ENCODE results near the gene RRAGC.

The RRAGC gene

GRCh38 chr1:38885092-38885491, 25.5 kb upstream of the RRAGC start:
- no peak for DNase-seq (ENCODE audit: low read depth in 1 of 2, low spot score in 1 of 2)
- no peak overlapping the region for H3K27ac ChIP-seq (replicated peaks)
- no peak overlapping the region for H3K4me3 ChIP-seq (replicated peaks; ENCODE audit: insufficient read depth, low read length)
- TF ChIP-seq POLR2AphosphoS5 (IDR thresholded peaks at IDR 0.05; ENCODE audit: low read depth) (no peak), GABPA (IDR thresholded peaks at IDR 0.05; ENCODE audit: low read depth) (no peak), SPI1 (IDR thresholded peaks at IDR 0.05; ENCODE audit: borderline replicate concordance, low read depth) (no peak)
- TF ChIP-seq, protein P1, sequence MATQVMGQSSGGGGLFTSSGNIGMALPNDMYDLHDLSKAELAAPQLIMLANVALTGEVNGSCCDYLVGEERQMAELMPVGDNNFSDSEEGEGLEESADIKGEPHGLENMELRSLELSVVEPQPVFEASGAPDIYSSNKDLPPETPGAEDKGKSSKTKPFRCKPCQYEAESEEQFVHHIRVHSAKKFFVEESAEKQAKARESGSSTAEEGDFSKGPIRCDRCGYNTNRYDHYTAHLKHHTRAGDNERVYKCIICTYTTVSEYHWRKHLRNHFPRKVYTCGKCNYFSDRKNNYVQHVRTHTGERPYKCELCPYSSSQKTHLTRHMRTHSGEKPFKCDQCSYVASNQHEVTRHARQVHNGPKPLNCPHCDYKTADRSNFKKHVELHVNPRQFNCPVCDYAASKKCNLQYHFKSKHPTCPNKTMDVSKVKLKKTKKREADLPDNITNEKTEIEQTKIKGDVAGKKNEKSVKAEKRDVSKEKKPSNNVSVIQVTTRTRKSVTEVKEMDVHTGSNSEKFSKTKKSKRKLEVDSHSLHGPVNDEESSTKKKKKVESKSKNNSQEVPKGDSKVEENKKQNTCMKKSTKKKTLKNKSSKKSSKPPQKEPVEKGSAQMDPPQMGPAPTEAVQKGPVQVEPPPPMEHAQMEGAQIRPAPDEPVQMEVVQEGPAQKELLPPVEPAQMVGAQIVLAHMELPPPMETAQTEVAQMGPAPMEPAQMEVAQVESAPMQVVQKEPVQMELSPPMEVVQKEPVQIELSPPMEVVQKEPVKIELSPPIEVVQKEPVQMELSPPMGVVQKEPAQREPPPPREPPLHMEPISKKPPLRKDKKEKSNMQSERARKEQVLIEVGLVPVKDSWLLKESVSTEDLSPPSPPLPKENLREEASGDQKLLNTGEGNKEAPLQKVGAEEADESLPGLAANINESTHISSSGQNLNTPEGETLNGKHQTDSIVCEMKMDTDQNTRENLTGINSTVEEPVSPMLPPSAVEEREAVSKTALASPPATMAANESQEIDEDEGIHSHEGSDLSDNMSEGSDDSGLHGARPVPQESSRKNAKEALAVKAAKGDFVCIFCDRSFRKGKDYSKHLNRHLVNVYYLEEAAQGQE (IDR thresholded peaks at IDR 0.05; ENCODE audit: insufficient replicate concordance, low read depth) = no peak
- TF ChIP-seq, protein P2, sequence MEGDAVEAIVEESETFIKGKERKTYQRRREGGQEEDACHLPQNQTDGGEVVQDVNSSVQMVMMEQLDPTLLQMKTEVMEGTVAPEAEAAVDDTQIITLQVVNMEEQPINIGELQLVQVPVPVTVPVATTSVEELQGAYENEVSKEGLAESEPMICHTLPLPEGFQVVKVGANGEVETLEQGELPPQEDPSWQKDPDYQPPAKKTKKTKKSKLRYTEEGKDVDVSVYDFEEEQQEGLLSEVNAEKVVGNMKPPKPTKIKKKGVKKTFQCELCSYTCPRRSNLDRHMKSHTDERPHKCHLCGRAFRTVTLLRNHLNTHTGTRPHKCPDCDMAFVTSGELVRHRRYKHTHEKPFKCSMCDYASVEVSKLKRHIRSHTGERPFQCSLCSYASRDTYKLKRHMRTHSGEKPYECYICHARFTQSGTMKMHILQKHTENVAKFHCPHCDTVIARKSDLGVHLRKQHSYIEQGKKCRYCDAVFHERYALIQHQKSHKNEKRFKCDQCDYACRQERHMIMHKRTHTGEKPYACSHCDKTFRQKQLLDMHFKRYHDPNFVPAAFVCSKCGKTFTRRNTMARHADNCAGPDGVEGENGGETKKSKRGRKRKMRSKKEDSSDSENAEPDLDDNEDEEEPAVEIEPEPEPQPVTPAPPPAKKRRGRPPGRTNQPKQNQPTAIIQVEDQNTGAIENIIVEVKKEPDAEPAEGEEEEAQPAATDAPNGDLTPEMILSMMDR (IDR thresholded peaks at IDR 0.05; ENCODE audit: insufficient read depth, low read length) = no peak
- no peaks in the 10 kb centered on the region for H3K27me3 ChIP-seq (ENCODE audit: insufficient read depth, poor library complexity, severe bottlenecking)

DNA sequence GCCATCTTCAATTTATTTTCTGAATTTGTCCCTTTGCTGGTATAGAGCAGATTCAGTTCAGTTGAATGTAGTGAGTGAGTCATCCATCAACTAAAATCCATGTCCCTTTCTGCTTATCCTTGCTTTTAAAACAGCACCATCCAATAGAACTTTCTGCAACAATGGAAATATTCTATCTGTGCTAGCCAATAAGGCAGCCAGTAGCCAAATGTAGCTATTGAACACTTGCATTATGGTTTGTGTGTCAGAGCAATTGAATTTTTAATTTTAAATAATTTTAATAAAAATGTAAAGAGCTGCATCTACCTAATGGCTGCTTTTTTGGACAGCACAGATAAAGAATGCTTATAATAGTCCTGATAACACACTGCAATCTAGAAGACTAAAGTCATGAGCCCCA, 21.9 kb upstream of the RRAGC start, which contains the start of gene GJA9:
TSS of gene GJA9 (minus strand) at position 101 of the 400 bp plus-strand sequence. CDS start 5,489 bp downstream, outside the sequence.
- TF ChIP-seq, protein P1 (IDR thresholded peaks at IDR 0.05; ENCODE audit: insufficient replicate concordance, low read depth) = no peak
- TF ChIP-seq POLR2AphosphoS5 (IDR thresholded peaks at IDR 0.05; ENCODE audit: low read depth) (no peak), SPI1 (IDR thresholded peaks at IDR 0.05; ENCODE audit: borderline replicate concordance, low read depth) (no peak), GABPA (IDR thresholded peaks at IDR 0.05; ENCODE audit: low read depth) (no peak)
- TF ChIP-seq, protein P2 (IDR thresholded peaks at IDR 0.05; ENCODE audit: insufficient read depth, low read length) = no peak
- H3K27ac ChIP-seq (replicated peaks) = no peak within 1 kb of the TSS
- no peak within 1 kb of the TSS for H3K4me3 ChIP-seq (replicated peaks; ENCODE audit: insufficient read depth, low read length)
- no peak for DNase-seq (ENCODE audit: low read depth in 1 of 2, low spot score in 1 of 2)
- no peaks in the 10 kb centered on the region for H3K27me3 ChIP-seq (ENCODE audit: insufficient read depth, poor library complexity, severe bottlenecking)

DNA sequence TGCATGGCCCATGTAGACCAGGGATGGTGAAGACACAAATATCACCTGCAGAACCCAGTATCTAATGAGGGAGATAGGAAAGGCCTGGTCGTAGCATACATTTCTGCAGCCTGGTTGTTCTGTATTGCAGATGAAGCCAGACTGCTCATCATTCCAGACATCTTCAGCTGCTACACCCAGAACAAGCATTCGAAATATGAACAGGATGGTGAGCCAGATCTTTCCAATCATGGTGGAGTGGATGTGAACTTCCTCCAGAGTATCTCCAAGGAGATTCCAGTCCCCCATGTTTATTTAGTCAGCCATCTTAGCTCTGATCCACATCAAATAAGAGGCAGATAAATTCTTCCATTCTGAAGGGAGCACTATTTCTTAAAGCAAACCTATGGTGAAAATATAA, 16.2 kb upstream of the RRAGC start:
- H3K27ac ChIP-seq (replicated peaks) = no peak overlapping the region
- no peaks in the 10 kb centered on the region for H3K27me3 ChIP-seq (ENCODE audit: insufficient read depth, poor library complexity, severe bottlenecking)
- DNase-seq (ENCODE audit: low read depth in 1 of 2, low spot score in 1 of 2) = no peak
- H3K4me3 ChIP-seq (replicated peaks; ENCODE audit: insufficient read depth, low read length) = no peak overlapping the region
- TF ChIP-seq, protein P1 (IDR thresholded peaks at IDR 0.05; ENCODE audit: insufficient replicate concordance, low read depth) = no peak
- TF ChIP-seq GABPA (IDR thresholded peaks at IDR 0.05; ENCODE audit: low read depth) (no peak), POLR2AphosphoS5 (IDR thresholded peaks at IDR 0.05; ENCODE audit: low read depth) (no peak), SPI1 (IDR thresholded peaks at IDR 0.05; ENCODE audit: borderline replicate concordance, low read depth) (no peak)
- TF ChIP-seq, protein P2 (IDR thresholded peaks at IDR 0.05; ENCODE audit: insufficient read depth, low read length) = no peak
